NT2/D1 (cell line): ENCODE data around the gene REEP3.

ENCODE experiments used
- YY1 ChIP-seq: IDR thresholded peaks from 2 replicates; pipeline ENCODE4 v1.6.1; 2011; ENCODE audit not compliant: insufficient read length, insufficient read depth
- ZNF274 ChIP-seq: IDR thresholded peaks from 2 replicates; pipeline ENCODE4 v1.6.1; 2011; ENCODE audit warnings: mild to moderate bottlenecking, low read depth, low read length

DNA sequence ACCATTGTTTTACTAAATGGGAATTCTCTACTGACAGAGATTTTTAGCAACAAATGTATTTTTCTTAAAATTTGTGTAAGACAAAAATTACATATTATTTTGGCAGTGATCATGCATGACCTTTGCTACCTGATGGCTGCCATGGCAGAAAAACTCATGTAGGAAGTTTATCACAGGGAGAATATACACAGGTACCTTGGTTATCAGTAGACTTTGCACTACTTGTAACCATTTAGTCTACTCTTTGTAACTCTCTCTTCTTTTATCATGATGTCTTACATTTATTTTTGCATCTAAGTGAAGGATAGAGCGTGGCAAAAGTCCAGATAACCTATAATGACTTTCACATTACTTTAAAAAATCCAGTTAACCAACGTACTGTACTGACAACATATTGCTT lies 34.1 kb downstream of the REEP3 start:
- TF ChIP-seq YY1: no peak
- TF ChIP-seq ZNF274: no peak
